Measurements from ENCODE around the gene PLCB1.

DNA sequence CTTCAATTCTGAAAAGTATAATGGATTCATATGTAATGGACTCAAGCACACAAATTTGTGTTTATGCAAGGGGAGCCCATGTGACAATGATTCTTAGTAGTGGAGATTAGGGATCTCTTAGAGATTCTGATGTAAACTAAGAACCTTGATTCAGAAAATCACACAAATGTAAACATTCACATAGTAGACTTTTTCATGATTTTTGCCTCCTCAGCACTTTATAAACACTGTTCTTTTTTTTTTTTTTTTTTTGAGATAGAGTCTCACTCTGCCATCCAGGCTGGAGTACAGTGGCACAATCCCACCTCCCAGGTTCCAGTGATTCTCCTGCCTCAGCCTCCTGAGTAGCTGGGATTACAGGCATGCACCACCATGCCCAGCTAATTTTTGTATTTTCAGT, 766.8 kb downstream of the PLCB1 start:
- TF ChIP-seq, protein P1, sequence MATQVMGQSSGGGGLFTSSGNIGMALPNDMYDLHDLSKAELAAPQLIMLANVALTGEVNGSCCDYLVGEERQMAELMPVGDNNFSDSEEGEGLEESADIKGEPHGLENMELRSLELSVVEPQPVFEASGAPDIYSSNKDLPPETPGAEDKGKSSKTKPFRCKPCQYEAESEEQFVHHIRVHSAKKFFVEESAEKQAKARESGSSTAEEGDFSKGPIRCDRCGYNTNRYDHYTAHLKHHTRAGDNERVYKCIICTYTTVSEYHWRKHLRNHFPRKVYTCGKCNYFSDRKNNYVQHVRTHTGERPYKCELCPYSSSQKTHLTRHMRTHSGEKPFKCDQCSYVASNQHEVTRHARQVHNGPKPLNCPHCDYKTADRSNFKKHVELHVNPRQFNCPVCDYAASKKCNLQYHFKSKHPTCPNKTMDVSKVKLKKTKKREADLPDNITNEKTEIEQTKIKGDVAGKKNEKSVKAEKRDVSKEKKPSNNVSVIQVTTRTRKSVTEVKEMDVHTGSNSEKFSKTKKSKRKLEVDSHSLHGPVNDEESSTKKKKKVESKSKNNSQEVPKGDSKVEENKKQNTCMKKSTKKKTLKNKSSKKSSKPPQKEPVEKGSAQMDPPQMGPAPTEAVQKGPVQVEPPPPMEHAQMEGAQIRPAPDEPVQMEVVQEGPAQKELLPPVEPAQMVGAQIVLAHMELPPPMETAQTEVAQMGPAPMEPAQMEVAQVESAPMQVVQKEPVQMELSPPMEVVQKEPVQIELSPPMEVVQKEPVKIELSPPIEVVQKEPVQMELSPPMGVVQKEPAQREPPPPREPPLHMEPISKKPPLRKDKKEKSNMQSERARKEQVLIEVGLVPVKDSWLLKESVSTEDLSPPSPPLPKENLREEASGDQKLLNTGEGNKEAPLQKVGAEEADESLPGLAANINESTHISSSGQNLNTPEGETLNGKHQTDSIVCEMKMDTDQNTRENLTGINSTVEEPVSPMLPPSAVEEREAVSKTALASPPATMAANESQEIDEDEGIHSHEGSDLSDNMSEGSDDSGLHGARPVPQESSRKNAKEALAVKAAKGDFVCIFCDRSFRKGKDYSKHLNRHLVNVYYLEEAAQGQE (IDR thresholded peaks at IDR 0.05; ENCODE audit: unreplicated experiment), result no peak
- TF ChIP-seq, protein P2, sequence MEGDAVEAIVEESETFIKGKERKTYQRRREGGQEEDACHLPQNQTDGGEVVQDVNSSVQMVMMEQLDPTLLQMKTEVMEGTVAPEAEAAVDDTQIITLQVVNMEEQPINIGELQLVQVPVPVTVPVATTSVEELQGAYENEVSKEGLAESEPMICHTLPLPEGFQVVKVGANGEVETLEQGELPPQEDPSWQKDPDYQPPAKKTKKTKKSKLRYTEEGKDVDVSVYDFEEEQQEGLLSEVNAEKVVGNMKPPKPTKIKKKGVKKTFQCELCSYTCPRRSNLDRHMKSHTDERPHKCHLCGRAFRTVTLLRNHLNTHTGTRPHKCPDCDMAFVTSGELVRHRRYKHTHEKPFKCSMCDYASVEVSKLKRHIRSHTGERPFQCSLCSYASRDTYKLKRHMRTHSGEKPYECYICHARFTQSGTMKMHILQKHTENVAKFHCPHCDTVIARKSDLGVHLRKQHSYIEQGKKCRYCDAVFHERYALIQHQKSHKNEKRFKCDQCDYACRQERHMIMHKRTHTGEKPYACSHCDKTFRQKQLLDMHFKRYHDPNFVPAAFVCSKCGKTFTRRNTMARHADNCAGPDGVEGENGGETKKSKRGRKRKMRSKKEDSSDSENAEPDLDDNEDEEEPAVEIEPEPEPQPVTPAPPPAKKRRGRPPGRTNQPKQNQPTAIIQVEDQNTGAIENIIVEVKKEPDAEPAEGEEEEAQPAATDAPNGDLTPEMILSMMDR (conservative IDR thresholded peaks at IDR 0.05; ENCODE audit: low read depth in 2 of 2), result no peak
- TF ChIP-seq POLR2AphosphoS5 (IDR thresholded peaks at IDR 0.05; ENCODE audit: low read depth), result no peak
- no peak for TF ChIP-seq CREB1 (CRISPR knock-in tag; IDR thresholded peaks at IDR 0.05; ENCODE audit: low read depth)
